Measurements from ENCODE around the gene RFC2.

RFC2 gene

DNA sequence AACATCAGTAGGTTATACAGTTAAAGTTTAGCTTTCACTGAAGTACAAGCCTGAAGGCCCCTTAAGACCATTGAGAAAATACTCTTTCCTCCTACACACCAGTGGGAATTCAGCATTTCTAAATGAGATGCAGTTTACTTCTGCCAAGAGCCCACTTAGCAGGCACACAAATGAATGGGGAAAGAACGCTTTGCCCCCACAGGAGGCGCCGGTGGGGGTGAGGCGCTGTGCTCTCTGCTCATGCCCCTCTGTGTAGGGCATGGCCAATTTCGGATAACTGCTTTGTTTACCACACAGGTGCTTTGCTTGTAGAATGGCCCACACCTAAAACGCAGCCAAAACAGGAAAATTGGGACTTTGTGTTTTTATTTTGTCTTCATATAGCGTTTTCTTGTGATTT lies 60.3 kb downstream of the RFC2 start:
- TF ChIP-seq, protein P1, sequence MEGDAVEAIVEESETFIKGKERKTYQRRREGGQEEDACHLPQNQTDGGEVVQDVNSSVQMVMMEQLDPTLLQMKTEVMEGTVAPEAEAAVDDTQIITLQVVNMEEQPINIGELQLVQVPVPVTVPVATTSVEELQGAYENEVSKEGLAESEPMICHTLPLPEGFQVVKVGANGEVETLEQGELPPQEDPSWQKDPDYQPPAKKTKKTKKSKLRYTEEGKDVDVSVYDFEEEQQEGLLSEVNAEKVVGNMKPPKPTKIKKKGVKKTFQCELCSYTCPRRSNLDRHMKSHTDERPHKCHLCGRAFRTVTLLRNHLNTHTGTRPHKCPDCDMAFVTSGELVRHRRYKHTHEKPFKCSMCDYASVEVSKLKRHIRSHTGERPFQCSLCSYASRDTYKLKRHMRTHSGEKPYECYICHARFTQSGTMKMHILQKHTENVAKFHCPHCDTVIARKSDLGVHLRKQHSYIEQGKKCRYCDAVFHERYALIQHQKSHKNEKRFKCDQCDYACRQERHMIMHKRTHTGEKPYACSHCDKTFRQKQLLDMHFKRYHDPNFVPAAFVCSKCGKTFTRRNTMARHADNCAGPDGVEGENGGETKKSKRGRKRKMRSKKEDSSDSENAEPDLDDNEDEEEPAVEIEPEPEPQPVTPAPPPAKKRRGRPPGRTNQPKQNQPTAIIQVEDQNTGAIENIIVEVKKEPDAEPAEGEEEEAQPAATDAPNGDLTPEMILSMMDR (IDR thresholded peaks at IDR 0.05; ENCODE audit: low read depth, low read length, missing control alignments), result no peak

GRCh38 chr7:74193054-74193453 lies 61.1 kb downstream of the RFC2 start:
- no peak overlapping the region for H3K4me3 ChIP-seq (ENCODE audit: low read depth, low read length)
- TF ChIP-seq, protein P1 (IDR thresholded peaks at IDR 0.05; ENCODE audit: low read depth, low read length, missing control alignments), result no peak
- no peak for DNase-seq (ENCODE audit: low read depth)

More for the DNA sequence above, 60.3 kb downstream of the RFC2 start:
- H3K4me3 ChIP-seq (ENCODE audit: low read depth, low read length), result no peak overlapping the region
- no peak for DNase-seq (ENCODE audit: low read depth)

GRCh38 chr7:74191231-74191630 lies 63.0 kb downstream of the RFC2 start:
- no peak overlapping the region for H3K4me3 ChIP-seq (ENCODE audit: low read depth, low read length)
- DNase-seq (ENCODE audit: low read depth), result no peak

DNA sequence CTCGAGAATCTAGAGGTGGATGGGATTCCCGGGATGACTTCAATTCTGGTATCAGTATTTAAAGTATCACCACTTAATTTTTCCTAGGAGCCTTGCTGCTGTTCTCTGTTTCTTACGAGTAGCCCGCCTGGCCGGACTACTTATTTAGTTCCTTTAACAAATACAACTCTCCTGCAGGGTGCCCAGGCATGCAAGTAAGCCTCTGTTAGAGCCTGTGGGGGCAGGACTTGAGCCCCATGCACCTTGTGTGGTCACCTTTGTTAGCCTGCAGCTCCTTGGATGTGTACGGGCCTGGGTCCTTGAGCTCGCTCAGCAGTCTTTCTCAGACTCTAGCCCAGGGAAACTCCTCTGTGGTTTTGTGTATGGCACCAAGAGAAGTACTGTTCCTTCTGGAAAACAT lies 63.9 kb downstream of the RFC2 start:
- DNase-seq (ENCODE audit: low read depth), result no peak
- H3K4me3 ChIP-seq (ENCODE audit: low read depth, low read length), result no peak overlapping the region
- TF ChIP-seq, protein P1 (IDR thresholded peaks at IDR 0.05; ENCODE audit: low read depth, low read length, missing control alignments), result no peak

More at GRCh38 chr7:74191231-74191630, 63.0 kb downstream of the RFC2 start:
- TF ChIP-seq, protein P1 (IDR thresholded peaks at IDR 0.05; ENCODE audit: low read depth, low read length, missing control alignments), result no peak

- no peak overlapping the region for H3K4me3 ChIP-seq (ENCODE audit: low read depth, low read length)
- DNase-seq (ENCODE audit: low read depth), result no peak
- TF ChIP-seq, protein P1 (IDR thresholded peaks at IDR 0.05; ENCODE audit: low read depth, low read length, missing control alignments), result no peak
Observed at GRCh38 chr7:74187915-74188675, 66.1 kb downstream of the RFC2 start.

GRCh38 chr7:74185636-74186035 lies 68.6 kb downstream of the RFC2 start:
- no peak for DNase-seq (ENCODE audit: low read depth)
- TF ChIP-seq, protein P1 (IDR thresholded peaks at IDR 0.05; ENCODE audit: low read depth, low read length, missing control alignments), result no peak
- no peak overlapping the region for H3K4me3 ChIP-seq (ENCODE audit: low read depth, low read length)

DNA sequence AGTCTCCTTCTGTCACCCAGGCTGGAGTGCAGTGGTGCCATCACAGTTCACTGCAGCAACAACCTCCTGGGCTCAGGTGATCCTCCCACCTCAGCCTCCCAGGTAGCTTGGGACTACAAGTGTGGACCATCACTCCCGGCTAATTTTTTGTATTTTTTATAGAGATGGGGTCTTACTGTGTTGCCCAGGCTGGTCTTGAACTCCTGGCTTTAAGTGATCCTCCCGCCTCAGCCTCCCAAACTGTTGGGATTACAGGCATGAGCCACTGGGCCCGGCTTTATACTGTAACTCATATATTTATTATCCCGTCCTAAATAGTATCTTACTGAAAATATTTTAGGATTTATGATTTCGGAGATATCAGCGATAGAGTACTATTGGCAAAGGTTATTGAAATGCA lies 69.2 kb downstream of the RFC2 start:
- TF ChIP-seq, protein P1 (IDR thresholded peaks at IDR 0.05; ENCODE audit: low read depth, low read length, missing control alignments), result no peak
- H3K4me3 ChIP-seq (ENCODE audit: low read depth, low read length), result no peak overlapping the region
- DNase-seq (ENCODE audit: low read depth), result no peak

All from GM12864 (cell line).